Endometrium (tissue), 2 donors: ENCODE measurements around the gene SEPSECS.

Experiments used
- FAIRE-seq: peaks from 2 replicates; lab custom pipeline; 2012; peaks lifted over from hg19 to GRCh38; lab: Jason Lieb, UNC
- donor health status: control.
- donor health status: control.

SEPSECS gene

DNA sequence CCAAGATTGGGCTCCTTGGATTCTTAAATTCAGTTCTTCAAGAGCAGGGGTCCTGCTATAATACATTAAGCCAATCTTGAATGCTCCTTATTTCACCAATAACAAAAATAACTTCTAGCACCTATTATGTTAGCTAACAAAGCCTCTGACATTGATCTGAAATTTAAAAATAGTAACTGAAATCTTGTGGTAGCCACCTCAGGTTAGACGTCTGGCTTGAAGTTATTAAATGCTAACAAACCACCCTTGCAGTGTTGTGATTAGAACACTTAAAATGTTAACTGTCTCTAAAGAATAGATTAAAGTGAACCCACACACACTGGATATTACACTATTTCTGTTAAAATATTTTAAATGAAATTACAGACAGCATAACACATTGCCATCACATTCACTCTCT lies 79.7 kb downstream of the SEPSECS start:
- no peak for FAIRE-seq

DNA sequence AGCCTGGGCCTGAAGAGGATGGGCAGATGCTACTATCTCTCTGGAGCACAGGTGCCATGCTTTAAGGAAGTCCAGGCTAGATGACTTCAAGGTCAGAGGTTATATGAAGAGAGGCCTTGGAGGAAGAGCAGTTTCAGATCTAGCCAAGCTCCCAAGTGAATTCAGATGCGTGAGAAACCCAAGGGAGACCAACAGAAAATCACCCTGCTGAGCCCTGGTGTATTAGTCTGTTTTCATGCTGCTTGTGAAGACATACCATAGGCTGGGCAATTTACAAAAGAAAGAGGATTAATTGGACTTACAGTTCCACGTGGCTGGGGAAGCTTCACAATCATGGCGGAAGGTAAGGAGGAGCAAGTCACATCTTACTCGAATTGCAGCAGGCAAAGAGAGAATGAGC lies 81.7 kb downstream of the SEPSECS start:
- FAIRE-seq = no peak

- FAIRE-seq = no peak
Observed at GRCh38 chr4:25076625-25077398, 83.4 kb downstream of the SEPSECS start.

- no peak for FAIRE-seq
Observed at GRCh38 chr4:25075851-25076250, 84.4 kb downstream of the SEPSECS start.

- no peak for FAIRE-seq
Observed at GRCh38 chr4:25075129-25075528, 85.1 kb downstream of the SEPSECS start.

DNA sequence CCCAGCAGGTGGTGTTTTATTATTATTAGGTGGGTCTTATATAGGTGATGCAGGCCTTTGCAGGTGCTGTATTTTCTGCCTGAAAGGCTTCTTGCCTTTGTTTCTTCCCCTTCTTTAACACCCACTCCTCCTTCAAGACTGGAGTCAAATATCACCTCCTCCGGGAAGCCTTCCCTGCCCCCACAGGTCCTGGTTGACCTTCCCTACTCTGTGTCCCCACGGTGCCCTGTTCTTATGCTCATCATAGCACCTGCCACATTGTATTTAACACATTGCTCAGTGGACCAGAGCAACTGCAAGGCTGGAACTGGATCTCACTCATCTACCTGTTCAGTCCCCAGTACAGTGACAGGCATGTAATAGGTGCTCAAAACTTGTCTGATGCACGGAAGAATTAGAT lies 89.7 kb downstream of the SEPSECS start:
- no peak for FAIRE-seq
